IMR-90 (cell line): ENCODE results near the gene PRCP.

ENCODE experiments used
- CTCF ChIP-seq: conservative IDR thresholded peaks from 2 replicates; pipeline ENCODE4 v1.5.1; 2012; ENCODE audit warnings: mild to moderate bottlenecking, low read depth, low read length, improper control_type of control experiment
- FOS ChIP-seq: fragments of 150-350 bp; IDR thresholded peaks from 2 replicates; pipeline ENCODE4 v1.6.1; 2016; ENCODE audit warnings: low read depth, low read length
- POLR2A ChIP-seq: IDR thresholded peaks from 2 replicates; pipeline ENCODE4 v1.6.1; 2012; ENCODE audit warnings: mild to moderate bottlenecking, low read depth, low read length
- RCOR1 ChIP-seq: IDR thresholded peaks from 2 replicates; pipeline ENCODE4 v1.6.1; 2012; ENCODE audit warnings: mild to moderate bottlenecking, low read length, improper control_type of control experiment; ENCODE audit not compliant: insufficient replicate concordance

GRCh38 chr11:82907371-82907770 is 7.1 kb upstream of the PRCP start:
- TF ChIP-seq CTCF (no peak), FOS (no peak), POLR2A (no peak), RCOR1 (no peak)
